ENCODE measurements around the gene KLRC3.
"Not testable (repeated sequence)": the region's sequence is repeated elsewhere in the genome, so short reads cannot be mapped to it uniquely, and the experiment has no call there.

KLRC3 gene

DNA sequence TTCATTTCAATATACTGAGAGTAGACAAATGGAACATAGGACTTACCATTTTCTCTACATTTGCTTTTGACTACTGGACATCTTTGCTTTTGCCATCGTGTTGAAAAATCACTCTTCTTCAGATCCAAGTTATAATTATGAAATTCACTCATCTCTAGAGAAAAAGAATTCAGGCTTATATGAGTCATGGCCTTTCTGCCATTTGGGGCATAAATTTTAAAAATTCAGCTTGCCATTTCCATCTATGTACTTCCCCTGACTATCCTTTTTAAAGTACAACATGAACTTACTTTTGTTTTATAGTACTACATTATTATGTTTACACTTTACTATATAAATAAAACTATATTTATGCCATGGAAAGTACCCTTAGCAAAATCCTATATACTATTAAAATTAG is 33.5 kb downstream of the KLRC3 start:
- TF ChIP-seq, protein P1, sequence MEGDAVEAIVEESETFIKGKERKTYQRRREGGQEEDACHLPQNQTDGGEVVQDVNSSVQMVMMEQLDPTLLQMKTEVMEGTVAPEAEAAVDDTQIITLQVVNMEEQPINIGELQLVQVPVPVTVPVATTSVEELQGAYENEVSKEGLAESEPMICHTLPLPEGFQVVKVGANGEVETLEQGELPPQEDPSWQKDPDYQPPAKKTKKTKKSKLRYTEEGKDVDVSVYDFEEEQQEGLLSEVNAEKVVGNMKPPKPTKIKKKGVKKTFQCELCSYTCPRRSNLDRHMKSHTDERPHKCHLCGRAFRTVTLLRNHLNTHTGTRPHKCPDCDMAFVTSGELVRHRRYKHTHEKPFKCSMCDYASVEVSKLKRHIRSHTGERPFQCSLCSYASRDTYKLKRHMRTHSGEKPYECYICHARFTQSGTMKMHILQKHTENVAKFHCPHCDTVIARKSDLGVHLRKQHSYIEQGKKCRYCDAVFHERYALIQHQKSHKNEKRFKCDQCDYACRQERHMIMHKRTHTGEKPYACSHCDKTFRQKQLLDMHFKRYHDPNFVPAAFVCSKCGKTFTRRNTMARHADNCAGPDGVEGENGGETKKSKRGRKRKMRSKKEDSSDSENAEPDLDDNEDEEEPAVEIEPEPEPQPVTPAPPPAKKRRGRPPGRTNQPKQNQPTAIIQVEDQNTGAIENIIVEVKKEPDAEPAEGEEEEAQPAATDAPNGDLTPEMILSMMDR (IDR thresholded peaks at IDR 0.05; ENCODE audit: control insufficient read depth, extremely low read depth, insufficient read depth), result no peak
- no peak for DNase-seq (ENCODE audit: low read depth)
- H3K4me3 ChIP-seq (ENCODE audit: low read depth, low read length), result no peak overlapping the region

DNA sequence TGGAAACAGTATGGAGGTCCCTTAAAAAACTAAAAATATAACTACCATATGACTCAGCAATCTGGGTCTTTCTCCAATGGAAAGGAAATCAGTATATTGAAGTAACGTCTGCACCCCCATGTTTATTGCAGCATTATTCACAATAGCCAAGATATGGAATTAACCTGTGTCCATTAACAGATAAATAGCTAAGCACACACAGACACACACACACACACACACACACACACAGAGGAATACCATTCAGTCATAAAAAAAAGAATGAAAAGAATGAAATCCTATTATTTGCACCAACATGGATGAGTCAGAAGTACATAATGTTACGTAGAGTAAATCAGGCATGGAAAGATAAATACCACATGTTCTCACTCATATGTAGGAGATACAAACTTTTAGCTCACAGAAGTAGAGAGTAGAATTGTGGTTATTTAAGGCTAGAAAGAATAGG is 35.2 kb downstream of the KLRC3 start:
- H3K4me3 ChIP-seq (ENCODE audit: low read depth, low read length), result no peak overlapping the region
- no peak for DNase-seq (ENCODE audit: low read depth)
- TF ChIP-seq, protein P1 (IDR thresholded peaks at IDR 0.05; ENCODE audit: control insufficient read depth, extremely low read depth, insufficient read depth), result no peak

GRCh38 chr12:10384191-10384590 is 36.2 kb downstream of the KLRC3 start:
- DNase-seq (ENCODE audit: low read depth), result no peak
- H3K4me3 ChIP-seq (ENCODE audit: low read depth, low read length), result no peak overlapping the region
- TF ChIP-seq, protein P1 (IDR thresholded peaks at IDR 0.05; ENCODE audit: control insufficient read depth, extremely low read depth, insufficient read depth), result no peak

DNA sequence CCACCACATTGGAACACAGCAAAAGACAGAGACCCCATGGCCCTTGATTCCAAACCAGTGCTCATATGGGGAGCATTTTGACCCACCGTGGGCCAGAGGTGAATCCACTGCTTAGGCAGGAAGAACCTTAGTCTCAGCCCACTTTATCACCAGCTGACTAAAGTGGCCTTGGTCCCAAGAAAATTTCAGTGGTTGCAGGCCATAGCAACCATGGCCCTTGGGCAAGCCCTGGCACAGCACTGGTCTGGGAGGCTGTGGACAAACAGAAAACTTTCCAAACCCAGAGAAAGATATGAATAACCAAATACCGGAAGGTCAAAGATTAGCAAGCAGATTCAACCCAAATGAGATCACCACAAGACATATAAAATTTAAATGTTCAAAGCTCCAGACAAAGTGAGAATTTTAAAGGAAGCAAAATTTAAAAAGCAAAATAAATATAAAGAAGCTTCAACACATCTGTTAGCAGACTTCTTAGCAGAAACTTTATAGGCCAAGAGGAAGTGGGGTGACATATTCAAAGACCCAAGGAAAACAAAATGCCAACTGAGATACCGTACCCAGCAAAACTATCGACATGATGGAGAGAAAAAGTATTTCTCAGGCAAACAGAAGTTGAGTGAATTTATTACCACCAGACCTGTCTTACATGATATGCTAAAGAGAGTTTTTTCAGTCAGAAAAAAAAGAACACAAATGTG is 38.3 kb downstream of the KLRC3 start:
- no peak overlapping the region for H3K4me3 ChIP-seq (ENCODE audit: low read depth, low read length)
- DNase-seq (ENCODE audit: low read depth), result no peak
- TF ChIP-seq, protein P1 (IDR thresholded peaks at IDR 0.05; ENCODE audit: control insufficient read depth, extremely low read depth, insufficient read depth), result no peak

GRCh38 chr12:10378737-10379136 is 41.7 kb downstream of the KLRC3 start:
- not testable (repeated sequence) for DNase-seq (ENCODE audit: low read depth); H3K4me3 ChIP-seq (ENCODE audit: low read depth, low read length)

DNA sequence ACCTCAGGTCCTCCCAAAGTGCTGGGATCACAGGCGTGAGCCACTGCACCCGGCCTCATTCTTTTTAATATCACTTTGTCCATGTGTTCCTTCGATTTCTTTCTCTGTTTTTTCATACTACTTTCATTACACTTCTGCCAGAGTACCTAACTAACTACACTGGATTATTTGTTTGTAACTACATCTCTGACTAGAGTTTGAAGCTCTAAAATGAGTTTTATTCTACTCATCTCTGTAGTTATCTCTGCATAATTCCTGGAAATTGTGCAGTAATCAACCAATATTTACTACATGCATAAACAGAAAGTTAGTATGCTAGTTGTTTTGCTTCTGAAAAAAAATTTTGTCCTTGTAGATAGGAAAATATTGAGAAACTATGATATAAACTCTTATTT is 45.8 kb downstream of the KLRC3 start:
- DNase-seq (ENCODE audit: low read depth), result no peak
- no peak overlapping the region for H3K4me3 ChIP-seq (ENCODE audit: low read depth, low read length)
- TF ChIP-seq, protein P1 (IDR thresholded peaks at IDR 0.05; ENCODE audit: control insufficient read depth, extremely low read depth, insufficient read depth), result no peak

GRCh38 chr12:10372559-10372958 is 47.8 kb downstream of the KLRC3 start:
- no peak for DNase-seq (ENCODE audit: low read depth)
- H3K4me3 ChIP-seq (ENCODE audit: low read depth, low read length), result no peak overlapping the region
- TF ChIP-seq, protein P1 (IDR thresholded peaks at IDR 0.05; ENCODE audit: control insufficient read depth, extremely low read depth, insufficient read depth), result no peak

GRCh38 chr12:10371893-10372535 is 48.4 kb downstream of the KLRC3 start:
- DNase-seq (ENCODE audit: low read depth); H3K4me3 ChIP-seq (ENCODE audit: low read depth, low read length): not testable (repeated sequence)

All from LNCaP clone FGC (cell line).